ENCODE results near the gene PALM2AKAP2.

DNA sequence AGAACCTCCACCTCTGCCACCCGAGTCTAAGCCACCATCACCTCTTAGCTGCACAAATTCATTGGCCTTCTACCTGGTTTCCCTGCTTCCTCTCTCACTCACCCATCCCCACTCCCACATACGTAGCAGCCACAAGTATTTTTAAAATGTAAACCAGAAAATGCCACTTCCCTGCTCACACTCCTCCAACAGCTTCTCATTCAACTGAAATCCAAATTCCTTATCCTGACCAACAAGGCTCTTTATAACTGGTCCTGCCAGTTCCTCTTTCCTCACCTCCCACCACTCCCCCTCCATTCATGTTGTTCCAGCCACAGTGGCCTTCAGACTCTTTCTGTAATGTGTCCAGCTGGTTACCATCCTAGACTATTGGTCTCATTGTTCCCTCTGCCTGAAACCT is 25.0 kb upstream of the PALM2AKAP2 start:
- TF ChIP-seq, protein P1, sequence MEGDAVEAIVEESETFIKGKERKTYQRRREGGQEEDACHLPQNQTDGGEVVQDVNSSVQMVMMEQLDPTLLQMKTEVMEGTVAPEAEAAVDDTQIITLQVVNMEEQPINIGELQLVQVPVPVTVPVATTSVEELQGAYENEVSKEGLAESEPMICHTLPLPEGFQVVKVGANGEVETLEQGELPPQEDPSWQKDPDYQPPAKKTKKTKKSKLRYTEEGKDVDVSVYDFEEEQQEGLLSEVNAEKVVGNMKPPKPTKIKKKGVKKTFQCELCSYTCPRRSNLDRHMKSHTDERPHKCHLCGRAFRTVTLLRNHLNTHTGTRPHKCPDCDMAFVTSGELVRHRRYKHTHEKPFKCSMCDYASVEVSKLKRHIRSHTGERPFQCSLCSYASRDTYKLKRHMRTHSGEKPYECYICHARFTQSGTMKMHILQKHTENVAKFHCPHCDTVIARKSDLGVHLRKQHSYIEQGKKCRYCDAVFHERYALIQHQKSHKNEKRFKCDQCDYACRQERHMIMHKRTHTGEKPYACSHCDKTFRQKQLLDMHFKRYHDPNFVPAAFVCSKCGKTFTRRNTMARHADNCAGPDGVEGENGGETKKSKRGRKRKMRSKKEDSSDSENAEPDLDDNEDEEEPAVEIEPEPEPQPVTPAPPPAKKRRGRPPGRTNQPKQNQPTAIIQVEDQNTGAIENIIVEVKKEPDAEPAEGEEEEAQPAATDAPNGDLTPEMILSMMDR (IDR thresholded peaks at IDR 0.05; ENCODE audit: poor library complexity, severe bottlenecking): no peak
- TF ChIP-seq POLR2AphosphoS5 (IDR thresholded peaks at IDR 0.05) (no peak), EP300 (conservative IDR thresholded peaks at IDR 0.05; ENCODE audit: poor library complexity, severe bottlenecking) (no peak)

Measured in neural cell (in vitro differentiated cells).